Uterus (tissue), 2 donors: ENCODE results near the gene KNG1.

Source experiments
- POLR2A ChIP-seq, 2 donors: fragments of 450-650 bp; IDR thresholded peaks; one replicate each; pipeline ENCODE4 v1.6.1; 2016; ENCODE audit warnings: antibody characterized with exemption in 2 of 2, mild to moderate bottlenecking in 1 of 2, moderate library complexity in 1 of 2
- TF ChIP-seq, protein P1 (sequence below), 4 experiments: fragments of 200-600 bp in 2 of 4; fragments of 450-650 bp in 2 of 4; sonication (generic) in 2 of 4; IDR thresholded peaks; one replicate each; pipeline ENCODE4 v1.5.1; 2016 to 2019; ENCODE audit warnings: antibody characterized with exemption in 4 of 4, mild to moderate bottlenecking in 2 of 4, moderate library complexity in 1 of 4

DNA sequence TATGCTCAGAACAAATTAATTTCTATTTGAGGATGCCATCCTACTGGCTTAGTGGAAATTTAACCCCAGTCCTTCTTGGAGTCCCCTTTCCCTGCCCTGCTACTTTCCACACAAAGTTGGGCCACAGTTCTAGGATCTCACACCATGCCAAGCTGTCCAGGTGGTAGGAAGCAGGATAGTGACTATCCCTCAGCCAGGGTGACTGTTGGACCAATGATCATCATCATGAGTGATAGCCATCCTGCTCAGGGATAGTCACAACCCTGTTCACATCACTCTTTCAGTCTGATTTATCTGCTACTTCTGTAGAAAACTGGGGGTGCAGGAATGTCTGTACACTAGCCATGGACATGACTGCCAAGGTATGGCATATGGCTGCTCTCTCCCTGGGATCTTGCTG is 38.6 kb upstream of the KNG1 start:
- TF ChIP-seq, protein P1, sequence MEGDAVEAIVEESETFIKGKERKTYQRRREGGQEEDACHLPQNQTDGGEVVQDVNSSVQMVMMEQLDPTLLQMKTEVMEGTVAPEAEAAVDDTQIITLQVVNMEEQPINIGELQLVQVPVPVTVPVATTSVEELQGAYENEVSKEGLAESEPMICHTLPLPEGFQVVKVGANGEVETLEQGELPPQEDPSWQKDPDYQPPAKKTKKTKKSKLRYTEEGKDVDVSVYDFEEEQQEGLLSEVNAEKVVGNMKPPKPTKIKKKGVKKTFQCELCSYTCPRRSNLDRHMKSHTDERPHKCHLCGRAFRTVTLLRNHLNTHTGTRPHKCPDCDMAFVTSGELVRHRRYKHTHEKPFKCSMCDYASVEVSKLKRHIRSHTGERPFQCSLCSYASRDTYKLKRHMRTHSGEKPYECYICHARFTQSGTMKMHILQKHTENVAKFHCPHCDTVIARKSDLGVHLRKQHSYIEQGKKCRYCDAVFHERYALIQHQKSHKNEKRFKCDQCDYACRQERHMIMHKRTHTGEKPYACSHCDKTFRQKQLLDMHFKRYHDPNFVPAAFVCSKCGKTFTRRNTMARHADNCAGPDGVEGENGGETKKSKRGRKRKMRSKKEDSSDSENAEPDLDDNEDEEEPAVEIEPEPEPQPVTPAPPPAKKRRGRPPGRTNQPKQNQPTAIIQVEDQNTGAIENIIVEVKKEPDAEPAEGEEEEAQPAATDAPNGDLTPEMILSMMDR (IDR thresholded peaks at IDR 0.05), result no peak
- TF ChIP-seq POLR2A (IDR thresholded peaks at IDR 0.05), result no peak
